GM18873 (cell line): ENCODE measurements around the gene RPS17.
"Not testable (repeated sequence)": the region's sequence is repeated elsewhere in the genome, so short reads cannot be mapped to it uniquely, and the experiment has no call there.

Experiments
- ATAC-seq: cut with Tn5 transposase; IDR thresholded peaks from one replicate; pipeline ENCODE4 v1.9.1; 2021; ENCODE audit warnings: mild to moderate bottlenecking, moderate library complexity, moderate number of reproducible peaks; ENCODE audit not compliant: unreplicated experiment, low FRiP score

RPS17 gene

DNA sequence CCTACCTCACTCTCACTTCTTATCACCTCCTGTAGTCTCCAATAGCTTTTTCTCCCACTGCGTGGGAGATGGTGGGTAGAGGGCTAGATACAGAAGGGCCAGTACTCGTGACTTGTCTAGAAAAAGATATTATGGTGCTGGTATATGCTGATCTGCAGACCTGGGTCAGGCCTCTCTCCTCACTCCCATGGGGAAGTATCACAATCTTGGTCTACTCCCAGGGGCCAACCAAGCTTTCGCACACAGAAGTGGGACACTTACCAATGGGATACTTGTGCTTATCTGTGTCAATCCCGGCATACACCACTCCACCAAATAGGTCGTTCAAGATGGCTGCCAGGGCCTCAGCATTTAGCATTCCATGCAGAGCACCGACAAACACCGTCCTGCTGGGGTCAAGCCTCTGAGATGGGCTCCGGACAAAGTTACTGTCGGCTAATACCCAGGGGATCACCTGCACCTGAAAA is 9.0 kb upstream of the RPS17 start:
- no peak for ATAC-seq

DNA sequence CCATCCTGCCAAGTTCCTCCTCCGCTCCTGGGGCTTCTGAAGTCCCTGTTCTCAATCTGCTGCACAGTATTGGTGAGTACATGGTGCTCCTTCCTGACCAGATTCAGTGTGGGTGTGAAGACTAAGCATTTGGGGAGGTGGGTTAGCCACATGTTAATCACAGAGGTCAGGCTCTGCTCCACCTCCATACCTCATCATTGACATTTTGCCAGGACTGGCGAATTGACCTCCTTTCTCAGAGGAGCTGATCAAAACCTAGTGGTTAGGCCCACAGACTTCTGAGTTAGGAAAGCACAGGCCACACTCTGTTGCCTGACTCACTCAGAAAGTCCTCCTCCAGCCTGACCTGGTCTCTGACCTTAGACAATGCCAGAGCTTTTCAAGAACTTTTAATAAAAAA is 8.4 kb upstream of the RPS17 start:
- no peak for ATAC-seq

DNA sequence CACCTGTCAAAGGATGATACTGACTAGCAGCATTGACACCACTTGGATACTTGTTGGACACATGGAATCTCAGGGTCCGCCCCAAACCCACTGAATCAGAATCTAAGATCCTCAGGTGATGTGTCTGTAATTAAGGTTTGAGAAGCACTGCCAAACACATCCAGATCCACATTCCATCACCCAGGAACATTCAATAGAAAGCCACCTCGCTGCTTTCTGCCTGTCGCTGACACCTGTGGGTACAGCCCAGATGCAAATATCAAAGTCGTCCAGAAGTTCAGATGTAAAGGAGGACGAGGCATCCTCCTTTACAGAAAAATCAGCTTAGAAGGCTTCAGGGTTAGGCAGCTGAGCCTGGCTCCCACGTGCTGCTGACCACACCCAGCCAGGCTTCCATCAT is 5.2 kb upstream of the RPS17 start:
- ATAC-seq = no peak

DNA sequence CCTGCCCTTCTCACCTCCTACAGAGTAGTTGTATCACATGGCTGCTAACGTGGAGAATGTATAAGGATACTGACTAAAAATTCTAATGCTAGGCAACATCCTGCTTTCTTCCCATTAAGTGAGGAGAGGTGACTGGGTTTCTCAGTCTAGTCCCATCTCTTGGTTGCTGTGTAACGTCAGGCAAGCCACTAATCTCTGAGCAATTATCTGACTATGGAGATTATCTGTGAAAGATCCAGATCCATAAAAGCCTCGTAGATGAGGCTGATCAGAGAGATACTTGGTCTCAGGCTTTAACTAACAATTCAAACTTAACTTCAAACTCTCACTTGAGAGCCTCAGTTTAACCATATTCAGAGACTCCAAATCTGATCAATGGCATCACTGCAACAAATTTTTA is 4.7 kb upstream of the RPS17 start:
- ATAC-seq = no peak

DNA sequence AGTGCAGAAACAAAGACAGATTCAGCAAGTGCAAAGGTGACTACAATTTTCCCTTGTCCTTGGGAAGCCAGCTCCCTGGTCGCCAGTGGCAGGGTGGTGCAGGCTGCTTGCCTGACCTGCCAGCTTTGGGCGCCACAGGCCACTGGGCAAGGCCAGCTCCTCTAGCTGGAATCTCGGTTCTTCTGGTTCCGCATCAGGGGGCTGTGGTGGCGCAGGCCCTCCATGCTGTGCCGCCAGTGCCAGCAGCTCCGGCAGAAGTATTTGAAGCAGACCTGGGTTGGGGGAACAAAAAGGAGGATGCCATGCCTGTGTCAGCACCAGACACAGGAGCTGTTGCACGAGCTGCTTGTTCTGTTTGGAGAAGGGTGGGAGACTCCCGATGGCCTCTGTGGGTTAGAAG is 4.2 kb upstream of the RPS17 start:
- no peak for ATAC-seq

DNA sequence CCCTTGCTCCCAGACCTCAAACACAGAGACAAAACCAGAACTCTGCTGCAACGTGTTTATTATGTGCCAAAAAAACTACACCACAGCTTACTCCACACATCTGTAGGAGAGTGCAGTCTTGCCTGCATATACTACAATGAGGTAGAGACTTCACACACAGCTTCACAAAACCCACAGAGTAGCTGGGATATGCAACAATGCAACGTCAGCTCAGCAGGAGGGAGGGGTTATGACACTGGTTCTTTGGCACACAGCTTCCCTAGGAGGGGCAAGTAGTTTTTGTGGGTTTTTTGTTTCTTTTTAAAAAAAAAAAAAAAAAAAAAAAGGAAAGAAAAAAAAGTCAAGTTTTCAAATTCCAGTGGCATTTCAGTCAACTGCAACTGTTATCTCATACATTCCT is 2.9 kb upstream of the RPS17 start:
- ATAC-seq = no peak

DNA sequence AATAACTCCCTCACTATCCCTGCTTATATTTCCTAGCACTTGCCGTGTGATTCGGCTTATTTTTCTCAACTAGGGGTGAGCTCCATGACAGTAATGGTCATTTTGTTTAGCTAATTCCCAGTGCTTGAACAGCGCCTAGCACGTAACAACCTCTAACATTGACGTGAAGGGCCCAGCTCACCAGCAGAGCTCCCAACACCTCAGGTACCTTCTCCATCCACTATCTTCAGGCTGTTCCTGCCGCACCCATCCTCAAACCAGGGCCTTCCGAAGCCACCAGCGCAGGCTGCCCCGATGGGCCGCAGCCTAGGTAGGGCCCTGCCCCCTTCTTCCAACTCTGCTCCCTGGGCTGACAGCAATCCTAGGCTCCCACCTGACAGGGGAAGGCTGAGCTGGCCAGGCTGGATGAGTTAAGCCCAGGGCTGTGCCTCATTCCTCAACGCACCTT is 751 bp upstream of the RPS17 start:
- ATAC-seq = no peak

DNA sequence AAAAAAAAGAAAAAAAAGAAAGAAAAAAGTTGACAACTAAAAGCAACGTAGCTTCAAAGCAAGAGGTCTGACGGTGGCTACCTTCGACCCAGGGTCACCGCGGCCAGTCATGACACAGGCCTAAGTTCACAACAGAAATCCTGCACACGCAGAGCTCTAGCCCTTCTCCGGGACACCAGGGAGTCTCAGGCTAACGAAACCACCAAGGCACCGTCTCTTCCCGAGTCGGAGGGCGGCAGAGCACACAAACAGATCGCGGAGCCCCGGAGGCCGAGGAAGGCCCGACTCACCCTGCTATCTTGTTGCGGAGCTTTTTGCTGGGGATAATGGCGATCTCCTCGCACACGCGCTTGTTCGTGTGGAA is 584 bp downstream of the RPS17 start:
- ATAC-seq = no peak

DNA sequence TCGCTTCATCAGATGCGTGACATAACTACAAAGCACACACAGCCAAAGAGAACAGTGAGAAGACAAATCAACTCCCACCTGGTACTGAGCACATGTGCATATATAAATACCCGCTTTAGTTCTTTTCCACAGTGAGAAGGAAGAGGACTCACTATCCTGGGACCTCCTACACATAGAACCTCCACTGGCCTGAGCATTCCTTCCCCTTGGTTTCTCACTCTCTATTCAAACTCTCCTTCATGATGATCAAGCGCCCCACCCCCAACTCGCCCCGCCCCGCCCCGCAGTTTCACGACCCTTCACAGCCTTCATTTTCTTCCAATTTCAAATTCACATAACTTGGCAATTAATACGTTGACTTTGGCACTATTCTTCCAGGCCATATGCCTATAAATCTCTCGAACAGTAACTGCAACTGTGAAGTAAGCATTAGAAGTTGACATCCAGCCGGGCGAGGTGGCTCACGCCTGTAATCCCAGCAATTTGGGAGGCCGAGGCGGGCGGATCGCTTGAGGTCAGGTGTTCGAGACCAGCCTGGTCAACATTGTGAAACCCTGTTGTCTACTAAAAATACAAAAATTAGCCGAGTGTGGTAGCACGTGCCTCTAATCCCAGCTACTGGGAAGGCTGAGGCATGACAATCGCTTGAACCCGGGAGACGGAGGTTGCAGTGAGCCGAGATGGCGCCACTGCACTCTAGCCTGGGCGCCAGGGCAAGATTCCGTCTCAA is 1.1 kb downstream of the RPS17 start:
- no peak for ATAC-seq

DNA sequence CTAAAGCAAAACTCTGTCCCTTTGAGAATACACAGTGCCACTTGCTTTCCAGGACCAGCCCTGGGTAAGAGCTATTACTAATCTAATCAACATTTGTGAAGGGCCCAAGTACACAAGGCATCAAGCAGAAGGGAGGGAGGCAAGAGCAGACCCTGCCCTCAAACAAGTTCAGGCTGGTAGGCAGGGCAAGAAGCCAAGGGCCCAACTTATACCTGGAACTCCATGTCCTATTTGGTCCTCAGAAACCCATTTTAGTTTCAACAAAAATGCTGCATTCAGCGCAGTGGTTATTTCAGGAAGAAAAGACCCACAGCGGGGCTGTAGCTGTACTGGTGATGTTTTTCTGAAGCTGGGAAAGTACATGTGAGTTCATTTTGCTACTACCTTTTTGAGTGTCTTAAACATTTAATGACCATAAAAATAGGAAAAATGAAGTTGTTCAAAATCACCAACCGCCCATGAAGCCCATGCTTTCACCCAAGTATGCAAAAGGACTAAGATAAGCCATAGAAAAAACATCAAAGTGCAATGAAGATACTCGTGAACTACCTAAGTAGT is 2.8 kb downstream of the RPS17 start:
- no peak for ATAC-seq

DNA sequence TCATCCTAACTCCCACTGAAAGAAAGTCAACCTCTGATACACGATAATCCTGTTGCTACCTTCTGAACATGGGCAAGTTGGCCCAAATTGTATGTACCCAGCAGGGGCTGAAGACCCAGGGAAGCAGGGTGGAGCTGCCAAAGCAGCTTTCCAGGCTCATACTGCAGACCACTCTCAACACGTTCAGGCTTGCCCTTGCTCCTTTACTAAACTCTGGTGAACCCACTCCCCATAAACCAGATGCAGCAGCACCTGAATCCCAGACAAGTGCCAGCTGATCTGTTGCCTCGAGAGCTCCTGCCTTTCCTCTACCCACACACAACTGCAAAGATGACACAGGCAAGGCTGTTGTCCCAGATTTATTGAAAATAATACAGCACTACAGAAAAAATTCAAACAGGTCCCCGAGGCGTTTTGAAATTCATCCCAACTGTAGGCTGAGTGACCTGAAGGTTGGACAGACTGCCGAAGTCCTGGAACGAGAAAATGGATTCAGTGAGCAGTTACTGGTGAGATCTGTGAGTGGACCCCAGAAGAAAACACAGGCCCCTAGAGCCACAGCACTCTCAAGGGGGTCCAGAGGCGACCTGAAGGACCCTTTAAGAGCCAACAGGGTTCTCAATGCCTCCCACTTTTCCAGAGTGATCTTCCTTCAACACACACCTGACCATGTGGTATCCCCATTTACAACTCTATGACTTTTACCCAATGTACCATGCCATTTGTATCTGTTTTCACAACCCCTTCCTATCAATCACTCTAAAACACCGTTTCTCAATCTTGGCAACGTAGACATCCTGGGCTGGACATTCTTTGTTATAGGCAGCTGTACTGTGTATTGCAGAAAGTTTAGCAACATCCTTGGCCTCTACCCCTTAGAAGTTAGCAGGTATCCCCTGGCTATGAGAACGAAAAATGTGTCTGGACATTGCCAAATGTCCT is 3.6 kb downstream of the RPS17 start:
- no peak for ATAC-seq

DNA sequence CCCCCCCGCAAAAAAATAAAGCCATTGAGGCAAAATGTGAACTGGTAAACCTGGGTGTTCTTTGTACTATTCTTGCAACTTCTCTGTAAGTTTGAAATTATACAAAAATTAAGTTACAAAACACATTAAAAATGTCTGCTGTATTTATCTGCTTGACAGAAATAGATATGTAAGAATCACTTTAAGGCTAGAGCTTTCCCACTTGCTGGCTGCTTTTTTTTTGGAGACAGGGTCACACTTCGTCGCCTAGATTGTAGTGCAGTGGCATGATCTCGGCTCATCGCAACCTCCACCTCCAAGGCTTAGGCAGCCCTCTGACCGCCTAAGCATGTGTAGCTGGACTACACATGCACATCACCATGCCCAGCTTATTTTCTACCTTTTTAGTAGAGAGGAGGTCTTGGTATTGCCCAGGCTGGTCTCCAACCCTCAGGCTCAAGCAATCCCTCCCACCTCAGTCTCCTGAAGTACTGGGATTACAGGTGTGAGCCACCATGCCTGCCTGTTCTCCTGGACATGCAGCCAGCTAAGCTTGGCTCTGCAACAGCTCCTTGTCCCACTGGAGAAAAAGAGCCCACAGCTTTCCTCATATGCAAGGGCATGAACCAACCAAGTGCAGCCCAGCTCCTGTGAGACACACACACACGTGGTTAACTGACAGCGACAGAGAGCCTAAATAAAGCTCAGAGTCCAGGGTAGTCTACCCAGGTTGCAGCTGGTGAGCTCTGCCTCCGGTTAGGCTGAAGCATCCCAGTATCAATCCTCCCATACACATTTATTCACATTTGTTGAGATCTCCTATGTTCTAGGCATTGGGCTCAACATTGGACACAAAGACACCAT is 4.5 kb downstream of the RPS17 start:
- no peak for ATAC-seq

DNA sequence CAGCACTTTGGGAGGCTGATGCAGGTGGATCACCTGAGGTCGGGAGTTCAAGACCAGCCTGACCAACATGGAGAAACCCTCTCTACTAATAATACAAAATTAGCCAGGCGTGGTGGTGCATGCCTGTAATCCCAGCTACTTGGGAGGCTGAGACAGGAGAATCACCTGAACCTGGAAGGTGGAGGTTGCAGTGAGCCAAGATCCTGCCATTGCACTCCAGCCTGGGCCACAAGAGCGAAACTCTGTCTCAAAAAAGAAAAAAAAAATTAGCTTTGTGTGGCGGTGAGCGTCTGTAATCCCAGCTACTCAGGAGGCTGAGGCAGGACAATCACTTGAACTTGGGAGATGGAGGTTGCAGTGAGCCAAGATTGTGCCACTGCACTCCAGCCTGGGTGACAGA is 5.1 kb downstream of the RPS17 start:
- not testable (repeated sequence) for ATAC-seq

DNA sequence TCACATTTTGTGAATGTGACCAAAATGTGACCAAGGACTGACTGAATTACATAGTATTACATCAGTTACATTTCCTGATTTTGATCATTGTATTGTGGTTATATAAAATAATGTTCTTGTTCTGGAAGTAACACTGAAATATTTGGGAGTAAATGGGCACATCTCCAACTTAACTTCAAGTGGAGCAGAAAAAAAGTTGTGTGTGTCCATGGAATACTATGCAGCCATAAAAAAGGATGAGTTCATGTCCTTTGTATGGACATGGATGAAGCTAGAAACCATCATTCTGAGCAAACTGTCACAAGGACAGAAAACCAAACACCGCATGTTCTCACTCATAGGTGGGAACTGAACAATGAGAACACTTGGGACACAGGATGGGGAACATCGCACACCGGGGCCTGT is 5.8 kb downstream of the RPS17 start:
- ATAC-seq = not testable (repeated sequence)

DNA sequence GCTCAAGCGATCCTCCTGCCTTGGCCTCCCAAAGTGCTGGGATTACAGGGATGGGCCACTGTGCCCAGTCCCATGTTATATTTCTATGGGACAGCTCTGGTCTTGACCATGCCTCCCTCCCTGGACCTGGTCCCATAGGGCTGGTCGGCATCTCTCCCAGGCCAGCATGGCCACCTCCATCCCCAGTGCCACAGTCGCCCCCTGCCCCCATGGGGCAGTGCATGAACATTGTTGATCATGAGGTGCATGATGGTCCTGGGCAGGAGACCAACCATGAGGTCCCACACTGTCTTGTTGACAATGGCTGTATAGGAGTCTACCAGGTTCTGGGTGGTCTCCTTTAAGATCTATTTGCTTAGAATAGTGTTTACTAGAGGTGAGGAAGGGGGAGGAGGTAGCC is 6.5 kb downstream of the RPS17 start:
- ATAC-seq = no peak

DNA sequence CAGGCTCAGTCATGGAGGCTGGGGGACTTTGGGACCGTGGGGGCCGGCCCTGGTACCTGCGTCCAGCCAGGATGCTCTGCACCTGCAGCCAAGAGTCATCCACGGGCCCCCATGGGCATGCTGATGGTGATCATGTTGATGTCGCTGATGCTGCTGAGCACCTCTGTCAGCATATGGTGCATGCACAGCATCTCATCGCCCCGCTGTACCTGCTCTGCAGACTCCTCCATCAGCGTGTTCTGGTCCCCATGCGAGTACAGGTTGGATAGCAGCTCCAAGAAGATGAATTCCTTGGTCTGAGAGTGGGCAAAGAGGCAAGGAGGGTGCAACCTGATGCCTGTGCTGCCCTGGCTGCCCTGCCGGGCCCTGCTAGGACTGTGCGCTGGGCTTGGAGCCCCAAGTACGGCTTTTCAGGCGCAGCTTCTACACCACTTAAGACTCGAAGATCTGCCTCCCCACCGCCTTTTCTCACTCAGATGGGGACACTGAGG is 7.2 kb downstream of the RPS17 start:
- ATAC-seq = no peak

DNA sequence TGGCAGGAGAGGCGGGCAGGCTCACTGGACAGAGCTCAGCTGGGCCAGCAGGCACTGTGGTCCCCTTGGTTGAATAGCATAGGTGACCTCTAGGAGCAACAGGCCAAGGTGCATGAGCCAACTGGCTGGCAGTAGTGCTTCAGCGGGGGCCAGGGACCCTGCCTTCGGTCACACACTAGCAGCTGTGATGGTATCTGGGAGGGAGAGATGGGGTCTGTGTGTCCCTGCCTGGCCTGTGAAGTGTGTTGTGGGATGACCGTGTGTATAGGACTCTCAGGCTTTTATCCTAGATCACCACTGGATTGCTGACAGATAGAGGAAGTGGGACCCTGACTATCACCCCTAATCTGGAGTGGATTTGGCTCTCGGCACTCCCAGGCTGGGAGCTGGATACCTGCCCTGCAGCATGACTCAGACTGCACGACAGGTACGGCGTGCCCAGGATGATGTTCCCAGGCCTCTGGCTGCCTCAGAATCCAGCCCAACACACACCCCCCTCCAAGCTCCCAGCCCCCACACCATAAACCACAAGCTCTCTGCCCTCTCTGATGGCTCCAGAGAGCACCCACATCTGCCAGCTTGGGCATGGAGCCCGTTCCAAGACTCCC is 7.8 kb downstream of the RPS17 start:
- no peak for ATAC-seq

DNA sequence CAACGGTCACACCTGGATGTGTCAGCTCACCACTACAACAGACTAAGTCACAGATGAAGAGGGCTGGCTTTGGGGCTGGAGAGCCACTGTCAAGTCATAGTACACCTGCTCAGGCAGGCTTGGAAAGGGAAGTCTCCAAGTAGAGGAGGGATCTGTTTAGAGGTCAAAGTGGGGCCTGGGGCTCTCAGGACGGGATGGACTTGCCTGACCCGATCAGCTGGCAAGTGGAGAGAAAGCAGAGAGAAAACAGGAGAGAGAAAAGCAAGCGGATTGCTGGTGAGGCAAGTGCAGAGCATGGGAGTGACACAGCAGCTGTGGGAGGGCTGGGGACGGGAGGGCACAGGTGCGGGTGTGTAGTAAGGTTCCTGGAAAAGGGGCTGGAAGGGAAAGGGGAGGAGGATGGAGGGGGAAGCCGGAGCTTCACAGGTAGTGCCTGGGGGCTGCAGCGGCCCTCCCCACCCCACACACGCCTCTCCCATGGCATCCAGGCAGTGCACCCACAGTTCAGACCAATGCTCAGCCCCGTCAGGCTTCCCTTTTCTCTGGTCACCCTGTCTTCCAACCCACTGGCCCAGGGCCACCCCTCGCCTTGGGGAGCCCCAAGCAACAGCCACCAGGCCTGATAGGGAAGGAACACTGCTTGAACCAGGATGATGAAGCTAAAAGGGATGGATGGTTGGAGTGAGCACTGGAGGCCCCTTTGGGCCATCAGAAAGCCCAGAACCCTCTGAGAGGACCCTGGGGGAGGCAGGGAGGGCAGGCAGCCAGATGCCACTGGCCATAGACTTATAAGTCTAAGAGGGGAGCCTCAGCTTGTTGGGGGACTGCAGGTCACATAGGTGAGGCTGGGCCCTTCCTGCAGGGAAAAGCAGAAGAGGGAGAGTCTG is 8.5 kb downstream of the RPS17 start:
- no peak for ATAC-seq
